OCI-M2 (cell line): ENCODE data around the gene ACACB.

ENCODE experiments used
- DNase-seq: peaks from one replicate; lab custom pipeline; 2025; ENCODE audit not compliant: unreplicated experiment; lab: John Stamatoyannopoulos, UW

The ACACB gene

DNA sequence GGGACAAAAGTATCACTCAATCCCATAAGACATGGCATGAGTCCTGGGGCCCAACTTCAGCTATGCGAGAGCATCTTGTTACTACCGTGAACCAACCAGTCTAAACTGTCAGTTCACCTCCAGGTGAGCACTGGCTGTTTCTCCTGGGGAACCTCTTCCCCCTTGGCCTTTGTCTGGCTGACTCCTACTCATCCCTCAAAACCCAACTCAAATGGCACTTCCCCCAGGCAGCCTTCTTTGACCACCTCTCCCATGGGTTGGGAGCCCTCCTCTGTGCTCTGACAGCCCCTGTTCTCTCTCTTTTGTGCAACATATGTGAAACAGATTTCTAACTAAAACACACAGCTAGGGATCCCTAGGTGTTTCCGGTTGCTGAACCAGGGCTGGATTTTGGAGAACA is 155.0 kb downstream of the ACACB start:
- no peak for DNase-seq

DNA sequence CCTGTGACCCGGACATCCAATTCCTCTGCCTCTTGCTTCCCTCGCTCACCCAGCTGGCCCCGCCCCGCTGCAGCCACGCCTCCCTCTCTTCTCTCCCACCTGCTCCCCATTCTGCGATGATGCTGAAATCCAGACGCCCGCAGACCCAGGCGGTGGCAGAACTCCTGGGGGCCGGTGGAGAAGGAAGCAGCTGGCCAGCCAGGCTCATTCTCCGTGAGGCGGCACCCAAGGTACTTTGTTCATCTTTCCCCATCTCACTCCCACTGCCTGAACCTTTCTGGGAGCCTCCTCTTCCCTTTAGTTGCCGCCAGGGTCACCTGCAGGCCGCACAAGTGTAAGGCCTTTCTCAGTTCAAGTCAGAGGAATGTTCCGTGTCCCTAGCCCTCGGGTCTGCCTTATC is 157.0 kb downstream of the ACACB start:
- DNase-seq = no peak

DNA sequence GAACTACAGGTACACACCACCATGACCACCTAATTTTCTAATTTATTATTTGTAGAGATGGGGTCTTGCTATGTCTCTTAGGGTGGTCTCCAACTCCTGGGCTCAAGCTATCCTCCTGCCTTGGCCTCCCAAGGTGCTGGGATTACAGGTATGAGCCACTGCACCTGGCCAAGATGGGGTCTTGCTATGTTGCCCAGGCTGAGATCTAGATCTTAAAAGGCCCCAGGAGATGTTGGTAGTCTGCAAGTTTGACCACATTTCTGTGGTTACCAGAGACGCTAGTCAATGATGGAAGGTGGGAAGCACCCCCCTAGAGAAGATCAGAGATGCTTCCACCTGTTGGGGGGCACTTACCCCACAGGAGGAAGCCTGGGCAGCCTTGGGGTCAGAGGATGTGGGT is 158.0 kb downstream of the ACACB start:
- DNase-seq = no peak

- no peak for DNase-seq
Observed at GRCh38 chr12:109275173-109275572, 158.8 kb downstream of the ACACB start.

DNA sequence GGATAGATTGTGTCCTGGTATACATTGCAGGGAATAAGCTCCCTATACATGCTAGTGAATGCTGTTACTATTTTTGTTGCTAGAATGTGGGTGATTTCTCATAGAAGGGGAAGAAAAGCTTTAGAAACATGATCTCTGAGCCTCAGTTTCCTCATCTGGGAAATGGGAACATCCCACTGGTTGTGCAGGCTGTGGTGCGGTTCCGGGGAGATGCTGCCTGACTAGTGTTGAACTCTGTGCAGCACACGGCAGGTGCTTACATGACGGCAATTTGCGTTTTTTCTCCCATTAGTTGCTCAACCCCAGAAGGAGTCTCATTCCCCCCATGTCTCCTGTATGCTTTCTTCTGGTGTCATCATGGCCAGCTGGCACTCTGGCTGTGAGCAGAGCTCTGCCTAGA is 159.8 kb downstream of the ACACB start:
- DNase-seq = no peak

DNA sequence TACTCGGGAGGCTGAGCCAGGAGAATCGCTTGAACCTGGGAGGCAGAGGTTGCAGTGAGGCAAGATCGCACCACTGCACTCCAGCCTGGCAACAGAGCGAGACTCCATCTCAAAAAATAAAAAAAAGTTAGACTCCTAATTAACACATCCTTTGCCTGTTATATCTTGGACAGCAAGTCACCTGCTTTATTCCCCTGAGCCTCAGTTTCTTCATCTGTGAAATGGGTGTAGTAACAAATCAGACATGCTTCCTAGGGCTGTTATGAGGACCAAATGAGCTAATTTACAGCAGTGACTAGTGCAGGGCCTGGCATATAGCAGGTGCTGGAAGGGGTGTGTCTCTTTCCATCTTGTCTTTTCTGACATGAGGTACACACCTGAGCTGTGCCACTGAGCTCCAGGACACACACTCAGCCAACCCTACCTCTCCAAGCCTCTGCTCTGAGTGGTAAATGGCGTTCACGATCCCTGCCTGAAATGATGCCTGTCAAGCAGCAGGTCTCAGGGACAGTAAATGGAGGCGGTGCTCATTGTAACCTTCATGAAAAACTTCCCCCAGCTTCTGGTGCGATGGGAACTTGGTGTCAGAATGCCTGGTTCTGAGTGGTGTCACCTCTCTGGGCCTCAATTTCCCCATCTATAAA is 161.0 kb downstream of the ACACB start:
- DNase-seq = no peak

DNA sequence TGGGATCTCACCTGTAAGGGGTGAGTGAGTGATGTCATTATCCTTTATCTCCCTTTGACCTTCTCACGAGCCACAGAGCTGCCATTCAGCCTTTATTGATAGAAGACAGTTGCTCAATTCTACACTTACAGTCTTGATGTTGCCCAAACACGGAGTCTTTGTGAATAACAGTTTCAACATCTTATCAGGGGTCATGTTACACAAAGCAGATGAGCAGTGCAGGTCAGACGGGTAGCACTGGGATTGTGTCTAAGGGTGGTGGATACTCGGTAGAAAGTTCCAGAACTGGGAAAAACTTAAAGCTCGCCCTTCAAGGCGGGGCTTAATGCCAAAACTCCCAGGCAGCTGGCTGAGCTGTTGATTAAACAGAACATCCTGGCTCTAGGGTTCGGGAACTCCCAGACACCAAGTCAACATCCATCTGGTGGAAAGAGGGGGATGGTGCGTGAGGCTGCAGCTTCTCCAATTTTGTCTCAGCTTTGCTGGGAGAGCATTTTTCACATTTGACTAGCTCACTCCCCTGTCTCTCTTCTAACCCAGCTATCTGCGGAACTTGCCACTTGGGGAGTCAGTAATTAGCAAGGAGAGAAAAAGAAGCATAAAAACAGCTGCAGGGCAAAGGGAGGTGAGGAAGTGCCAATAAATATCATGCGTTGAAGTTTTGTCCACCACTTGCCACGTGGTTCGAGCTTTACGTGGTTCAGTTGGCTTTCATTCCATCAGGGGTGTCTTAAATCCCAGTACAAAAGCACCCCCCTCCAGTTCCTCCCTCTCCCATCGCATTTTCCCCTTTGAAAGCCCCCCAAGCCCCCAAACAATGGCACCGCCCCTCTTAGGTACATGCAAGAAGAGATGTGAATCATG is 161.7 kb downstream of the ACACB start:
- DNase-seq = no peak

DNA sequence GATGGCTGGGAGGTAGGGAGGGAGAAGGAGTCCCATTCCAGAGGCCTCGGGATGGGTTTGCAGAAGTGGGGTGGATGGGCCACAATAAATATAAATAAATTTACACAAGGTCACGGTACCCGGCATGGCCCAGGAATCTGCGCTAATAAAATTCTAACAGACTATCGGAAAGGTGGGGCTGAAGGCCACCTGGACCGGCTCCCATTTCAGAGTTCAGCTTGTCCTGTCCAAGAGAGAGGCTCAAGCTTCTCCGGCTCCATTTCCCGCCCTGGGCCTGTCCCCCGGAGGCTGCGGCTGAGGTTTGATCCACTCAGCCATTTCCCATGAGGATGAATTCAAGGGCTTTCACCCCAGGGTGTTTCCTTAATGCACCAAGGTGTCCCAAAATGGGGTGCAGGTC is 162.5 kb downstream of the ACACB start:
- no peak for DNase-seq

- DNase-seq = no peak
Observed at GRCh38 chr12:109279525-109279924, 163.1 kb downstream of the ACACB start.

DNA sequence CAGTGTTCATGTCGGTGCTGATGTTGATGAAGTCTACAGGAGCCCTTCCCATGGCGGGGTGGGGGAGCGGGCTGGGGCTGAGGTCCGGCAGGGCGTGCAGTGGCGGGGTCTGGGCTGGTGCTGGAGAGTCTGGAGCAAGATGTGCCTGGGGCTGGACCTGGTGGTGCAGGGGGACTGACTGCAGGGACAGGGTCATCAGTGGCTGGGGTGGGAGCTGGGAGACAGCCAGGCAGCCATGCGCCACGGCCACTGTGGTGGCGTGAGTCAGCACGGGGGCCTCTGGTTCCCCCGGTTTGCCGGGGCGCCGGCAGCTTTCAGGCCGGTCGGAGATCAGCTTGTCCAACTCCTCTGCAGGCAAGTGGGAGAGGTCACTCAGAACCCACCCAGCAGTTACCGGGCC is 165.1 kb downstream of the ACACB start:
- DNase-seq = no peak

DNA sequence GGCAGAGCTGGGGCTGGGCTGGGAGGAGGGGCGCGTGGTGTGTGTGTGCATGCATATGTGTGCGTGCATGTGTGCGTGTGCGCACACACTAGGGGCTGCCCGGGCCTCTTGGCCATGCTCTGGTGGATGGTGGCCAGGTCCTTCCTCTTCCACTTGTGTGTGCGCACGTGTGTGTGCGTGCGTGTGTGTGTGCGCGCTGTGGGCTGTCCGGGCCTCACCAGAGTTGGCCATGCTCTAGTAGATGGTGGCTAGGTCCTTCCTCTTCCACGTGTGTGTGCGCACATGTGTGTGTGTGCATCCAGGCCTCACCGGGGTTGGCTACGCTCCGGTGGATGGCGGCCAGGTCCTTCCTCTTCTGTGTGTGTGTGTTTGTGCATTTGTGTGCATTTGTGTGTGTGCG is 168.0 kb downstream of the ACACB start:
- no peak for DNase-seq

DNA sequence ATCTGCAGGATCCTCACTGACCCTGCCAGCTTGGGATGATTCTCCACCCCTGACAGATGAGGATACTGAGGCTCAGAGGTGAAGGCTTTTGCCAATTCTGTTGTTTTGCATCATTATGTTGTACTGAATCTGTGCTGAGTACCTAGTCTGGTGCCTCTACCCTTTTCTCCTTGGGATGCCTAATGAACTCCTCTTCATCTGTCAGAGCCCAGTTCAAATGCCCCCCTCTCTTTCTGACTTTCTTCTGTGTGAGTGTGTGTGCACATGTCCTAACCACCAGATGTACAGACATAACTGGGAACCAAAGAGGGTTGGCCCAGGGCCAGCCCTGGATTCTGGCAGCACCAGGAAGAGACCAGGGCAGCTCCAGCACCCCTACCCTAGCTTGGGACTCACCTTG is 169.9 kb downstream of the ACACB start:
- no peak for DNase-seq

GRCh38 chr12:109286652-109287051 is 170.3 kb downstream of the ACACB start:
- no peak for DNase-seq

- no peak for DNase-seq
Observed at GRCh38 chr12:109287181-109287580, 170.8 kb downstream of the ACACB start.

GRCh38 chr12:109287811-109288469 is 171.6 kb downstream of the ACACB start:
- no peak for DNase-seq

GRCh38 chr12:109288571-109288970 is 172.2 kb downstream of the ACACB start:
- DNase-seq = no peak

GRCh38 chr12:109289004-109289403 is 172.6 kb downstream of the ACACB start:
- DNase-seq = no peak

DNA sequence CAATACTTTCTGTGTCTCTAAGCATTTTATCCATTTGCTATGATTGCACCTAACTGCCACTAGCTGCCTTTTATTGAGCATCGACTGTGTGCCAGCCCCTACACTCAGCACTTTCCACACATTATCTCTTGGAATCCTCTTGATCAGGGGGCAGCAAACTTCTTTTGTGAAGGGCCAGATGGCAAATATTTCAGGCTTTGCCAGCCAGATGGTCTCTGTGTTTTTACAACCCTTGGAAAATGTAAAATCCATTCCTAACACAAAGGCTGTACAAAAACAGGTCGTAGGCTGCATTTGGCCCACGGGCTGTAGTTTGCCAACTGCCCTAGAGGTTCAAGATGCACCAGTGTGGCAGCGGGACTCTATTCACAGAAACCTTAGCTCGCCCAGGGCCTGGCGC is 173.2 kb downstream of the ACACB start:
- no peak for DNase-seq

DNA sequence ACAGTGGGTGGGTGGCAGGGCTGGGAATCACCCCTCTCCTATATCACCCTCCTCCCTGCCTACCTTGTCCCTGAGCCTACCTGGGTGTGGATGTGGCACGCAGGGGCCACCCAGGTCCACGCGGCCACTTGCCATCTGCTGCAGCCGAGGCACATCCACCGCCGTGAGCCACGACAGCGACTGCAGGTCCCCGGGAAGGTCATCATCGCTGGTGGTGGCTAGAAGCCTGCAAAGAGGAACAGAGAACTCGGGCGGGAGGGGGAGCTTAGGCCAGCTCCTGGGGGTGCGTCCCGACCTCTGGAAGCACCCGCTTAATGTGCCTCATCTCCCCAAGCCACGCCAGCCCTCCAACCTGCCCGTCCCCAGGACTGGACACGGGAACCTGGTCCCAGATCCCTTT is 173.7 kb downstream of the ACACB start:
- no peak for DNase-seq

- no peak for DNase-seq
Observed at GRCh38 chr12:109291117-109291516, 174.7 kb downstream of the ACACB start.

DNA sequence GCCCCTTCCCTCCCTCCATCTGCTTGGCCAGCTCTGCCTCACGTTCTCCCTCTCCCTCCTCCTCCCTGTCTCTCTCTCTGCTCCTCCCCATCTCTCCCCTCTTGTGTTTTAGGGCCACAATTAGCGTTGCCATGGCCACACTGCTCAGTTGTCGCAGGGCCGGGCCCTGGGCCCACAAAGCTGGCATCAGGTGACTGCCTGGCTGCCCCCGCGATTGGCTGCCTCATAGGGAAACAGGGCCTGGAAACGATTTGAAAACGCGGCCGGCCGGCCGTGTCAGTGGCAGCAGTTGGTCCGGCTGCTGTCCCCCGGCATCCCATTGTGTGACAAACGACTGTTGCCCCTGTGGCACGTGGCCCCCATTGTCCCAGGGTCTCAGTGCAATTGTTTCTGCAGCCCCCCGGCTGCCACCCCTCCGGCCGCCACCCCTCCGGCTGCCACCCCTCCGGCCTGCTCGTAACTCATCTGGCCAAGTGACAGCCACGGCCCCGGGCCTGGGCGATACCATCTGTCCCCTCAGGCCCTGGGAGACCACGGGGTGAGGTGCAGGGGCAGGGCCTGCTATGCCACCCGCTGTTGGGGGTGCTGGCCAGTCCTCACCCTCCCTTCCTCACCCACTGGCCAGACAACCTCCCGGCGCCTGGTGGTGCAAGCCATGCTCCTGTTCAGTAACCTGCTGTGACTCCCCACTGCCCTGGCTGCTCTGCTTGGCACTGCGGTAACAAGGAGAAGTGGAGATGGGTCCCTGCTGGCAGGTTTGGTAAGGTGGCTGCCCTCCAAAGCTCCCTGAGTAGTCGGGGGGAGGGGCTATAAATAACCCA is 175.3 kb downstream of the ACACB start:
- DNase-seq = no peak
